WTC11 (cell line): ENCODE data around the gene S1PR5.

Source experiments
- TEAD1 ChIP-seq: sonication (generic); formaldehyde crosslinking; IDR thresholded peaks from 2 replicates; pipeline ENCODE4 v1.8.0; 2022; ENCODE audit warnings: mild to moderate bottlenecking, missing genetic modification reagents
- ZNF317 ChIP-seq: sonication (generic); formaldehyde crosslinking; IDR thresholded peaks from 2 replicates; pipeline ENCODE4 v1.8.1; 2023; ENCODE audit warnings: low read depth, mild to moderate bottlenecking, moderate library complexity, missing genetic modification reagents, borderline replicate concordance
- TF ChIP-seq, protein P1 (sequence below): sonication (generic); formaldehyde crosslinking; IDR thresholded peaks from 2 replicates; pipeline ENCODE4 v1.8.1; 2023; ENCODE audit warnings: mild to moderate bottlenecking, moderate library complexity, missing genetic modification reagents
- TF ChIP-seq, protein P2 (sequence below): fragments of 200-600 bp; IDR thresholded peaks from 2 replicates; pipeline ENCODE4 v1.8.0; 2022; ENCODE audit warnings: antibody characterized with exemption

- TF ChIP-seq, protein P1, sequence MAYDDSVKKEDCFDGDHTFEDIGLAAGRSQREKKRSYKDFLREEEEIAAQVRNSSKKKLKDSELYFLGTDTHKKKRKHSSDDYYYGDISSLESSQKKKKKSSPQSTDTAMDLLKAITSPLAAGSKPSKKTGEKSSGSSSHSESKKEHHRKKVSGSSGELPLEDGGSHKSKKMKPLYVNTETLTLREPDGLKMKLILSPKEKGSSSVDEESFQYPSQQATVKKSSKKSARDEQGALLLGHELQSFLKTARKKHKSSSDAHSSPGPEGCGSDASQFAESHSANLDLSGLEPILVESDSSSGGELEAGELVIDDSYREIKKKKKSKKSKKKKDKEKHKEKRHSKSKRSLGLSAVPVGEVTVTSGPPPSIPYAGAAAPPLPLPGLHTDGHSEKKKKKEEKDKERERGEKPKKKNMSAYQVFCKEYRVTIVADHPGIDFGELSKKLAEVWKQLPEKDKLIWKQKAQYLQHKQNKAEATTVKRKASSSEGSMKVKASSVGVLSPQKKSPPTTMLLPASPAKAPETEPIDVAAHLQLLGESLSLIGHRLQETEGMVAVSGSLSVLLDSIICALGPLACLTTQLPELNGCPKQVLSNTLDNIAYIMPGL (CRISPR knock-in tag): no peak
- TF ChIP-seq TEAD1: no peak
- TF ChIP-seq, protein P2, sequence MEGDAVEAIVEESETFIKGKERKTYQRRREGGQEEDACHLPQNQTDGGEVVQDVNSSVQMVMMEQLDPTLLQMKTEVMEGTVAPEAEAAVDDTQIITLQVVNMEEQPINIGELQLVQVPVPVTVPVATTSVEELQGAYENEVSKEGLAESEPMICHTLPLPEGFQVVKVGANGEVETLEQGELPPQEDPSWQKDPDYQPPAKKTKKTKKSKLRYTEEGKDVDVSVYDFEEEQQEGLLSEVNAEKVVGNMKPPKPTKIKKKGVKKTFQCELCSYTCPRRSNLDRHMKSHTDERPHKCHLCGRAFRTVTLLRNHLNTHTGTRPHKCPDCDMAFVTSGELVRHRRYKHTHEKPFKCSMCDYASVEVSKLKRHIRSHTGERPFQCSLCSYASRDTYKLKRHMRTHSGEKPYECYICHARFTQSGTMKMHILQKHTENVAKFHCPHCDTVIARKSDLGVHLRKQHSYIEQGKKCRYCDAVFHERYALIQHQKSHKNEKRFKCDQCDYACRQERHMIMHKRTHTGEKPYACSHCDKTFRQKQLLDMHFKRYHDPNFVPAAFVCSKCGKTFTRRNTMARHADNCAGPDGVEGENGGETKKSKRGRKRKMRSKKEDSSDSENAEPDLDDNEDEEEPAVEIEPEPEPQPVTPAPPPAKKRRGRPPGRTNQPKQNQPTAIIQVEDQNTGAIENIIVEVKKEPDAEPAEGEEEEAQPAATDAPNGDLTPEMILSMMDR: no peak
- TF ChIP-seq ZNF317 (CRISPR knock-in tag): no peak
These were observed 25.7 kb downstream of the S1PR5 start for GRCh38 chr19:10491472-10492047.
